DOHH2 (cell line): ENCODE results near the gene CATSPER1.

Experiments used
- H3F3A ChIP-seq: fragments of 200-600 bp; sonication (generic), shearing (Covaris generic); 2 replicates; pipeline ENCODE4 v1.6.0; 2016; ENCODE audit warnings: antibody characterized with exemption, mild to moderate bottlenecking; ENCODE audit not compliant: control insufficient read depth, insufficient read depth
- H3K27ac ChIP-seq: fragments of 200-600 bp; sonication (generic); 2 replicates; pipeline ENCODE4 v1.5.1; 2014; ENCODE audit warnings: low read depth, mild to moderate bottlenecking, low read length, moderate library complexity
- H3K27me3 ChIP-seq: fragments of 200-600 bp; sonication (generic); 2 replicates; pipeline ENCODE4 v1.6.1; 2014; ENCODE audit warnings: mild to moderate bottlenecking, low read length, mixed read lengths; ENCODE audit not compliant: control insufficient read depth
- H3K36me3 ChIP-seq: fragments of 200-600 bp; sonication (generic); 2 replicates; pipeline ENCODE4 v1.6.1; 2014; ENCODE audit warnings: mild to moderate bottlenecking, low read length, moderate library complexity, mixed read lengths; ENCODE audit not compliant: control insufficient read depth
- H3K4me1 ChIP-seq: fragments of 200-600 bp; sonication (generic); 2 replicates; pipeline ENCODE4 v1.6.1; 2014; ENCODE audit warnings: mild to moderate bottlenecking, low read length, mixed read lengths; ENCODE audit not compliant: control insufficient read depth
- H3K4me2 ChIP-seq: fragments of 200-600 bp; sonication (generic); 2 replicates; pipeline ENCODE4 v1.6.0; 2014; ENCODE audit warnings: mild to moderate bottlenecking, low read length, moderate library complexity
- H3K4me3 ChIP-seq: fragments of 200-600 bp; sonication (generic); 2 replicates; pipeline ENCODE4 v1.5.1; 2014; ENCODE audit warnings: mild to moderate bottlenecking, low read length, mixed read lengths
- H3K79me2 ChIP-seq: fragments of 200-600 bp; sonication (generic); 2 replicates; pipeline ENCODE4 v1.6.1; 2014; ENCODE audit warnings: mild to moderate bottlenecking, low read length, mixed read lengths; ENCODE audit not compliant: control insufficient read depth
- H3K9me2 ChIP-seq: fragments of 200-600 bp; sonication (generic); replicated peaks from 2 replicates; pipeline ENCODE4 v1.6.1; 2014; ENCODE audit warnings: mild to moderate bottlenecking, low read length, mixed read lengths; ENCODE audit not compliant: control insufficient read depth
- H3K9me3 ChIP-seq: fragments of 200-600 bp; sonication (generic); 2 replicates; pipeline ENCODE4 v1.6.1; 2014; ENCODE audit warnings: antibody characterized with exemption, low read length, mixed read lengths; ENCODE audit not compliant: control insufficient read depth, insufficient read depth
- H4K20me1 ChIP-seq: fragments of 200-600 bp; sonication (generic); 2 replicates; pipeline ENCODE4 v1.6.0; 2014; ENCODE audit warnings: low read depth, mild to moderate bottlenecking, antibody characterized with exemption, low read length, moderate library complexity; ENCODE audit not compliant: control insufficient read depth, insufficient read depth
- CTCF ChIP-seq: fragments of 200-600 bp; sonication (generic); IDR thresholded peaks from one replicate; pipeline ENCODE4 v1.5.1; 2014; ENCODE audit warnings: antibody characterized with exemption, mild to moderate bottlenecking, low read depth, low read length; ENCODE audit not compliant: poor library complexity, severe bottlenecking
- EZH2phosphoT487 ChIP-seq: fragments of 200-600 bp; sonication (generic); IDR thresholded peaks from 2 replicates; pipeline ENCODE4 v1.6.1; 2017; ENCODE audit warnings: borderline replicate concordance, mild to moderate bottlenecking, antibody characterized with exemption, low read length, moderate library complexity, mixed read lengths

CATSPER1 gene

DNA sequence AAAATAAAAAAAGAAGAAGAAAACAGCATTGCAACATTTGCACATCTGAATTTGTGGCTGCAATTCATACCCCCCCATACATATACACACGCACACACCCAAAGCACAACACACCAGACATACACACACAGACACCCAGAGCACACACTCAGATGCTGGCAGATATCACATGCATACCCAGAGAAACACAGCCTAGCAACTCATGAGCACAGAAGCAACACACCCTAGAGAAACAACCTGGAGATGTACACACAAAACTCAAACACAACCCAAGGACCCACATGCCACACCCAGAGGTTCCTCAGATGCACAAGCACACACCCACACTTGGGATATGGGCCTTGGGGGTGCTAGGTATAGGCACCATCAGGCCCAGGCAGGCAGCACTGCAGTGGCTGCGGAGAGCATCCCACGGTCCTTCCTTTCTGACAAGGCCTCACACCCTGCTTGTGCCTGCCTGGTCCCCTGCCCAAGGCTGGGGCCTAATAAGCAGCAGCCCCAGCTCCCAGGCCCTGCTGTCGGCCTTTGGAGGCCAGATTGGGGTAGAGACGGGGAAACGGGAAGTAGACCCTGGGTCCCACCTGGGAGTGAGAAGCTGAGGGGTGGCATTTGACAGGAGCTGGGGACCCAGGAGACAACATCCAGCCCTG is 11.3 kb downstream of the CATSPER1 start:
- Histone ChIP-seq H3K4me1 (no peaks in the 10 kb centered on the region), H3K27me3 (0 out of 2 replicates have a peak, but pooled peaks cover 5% of the 10 kb centered on the region), H3K4me3 (no peak overlapping the region), H3K9me2 (no peaks in the 10 kb centered on the region), H3K36me3 (no peaks in the 10 kb centered on the region), H3K27ac (no peak overlapping the region), H3K9me3 (no peaks in the 10 kb centered on the region), H3F3A (no peaks in the 10 kb centered on the region), H4K20me1 (no peaks in the 10 kb centered on the region), H3K79me2 (no peaks in the 10 kb centered on the region), H3K4me2 (no peak overlapping the region)
- TF ChIP-seq EZH2phosphoT487 (no peak), CTCF (no peak)

DNA sequence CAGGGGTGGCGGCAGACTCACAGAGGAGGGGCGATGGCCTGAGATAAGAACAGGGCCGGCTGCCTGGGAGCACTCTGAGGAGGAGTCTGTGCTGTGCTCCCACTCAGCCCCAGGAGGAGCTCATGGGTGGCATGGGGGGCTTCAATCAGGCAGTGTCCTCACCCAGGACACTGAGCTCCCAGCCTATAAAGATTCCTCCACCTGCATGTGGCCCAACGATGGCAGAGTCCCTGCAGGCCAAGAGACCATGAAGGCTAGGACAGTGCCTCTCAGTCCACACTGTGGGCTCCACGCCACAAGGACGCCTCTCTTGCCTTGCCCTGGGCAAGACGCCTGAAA is 12.5 kb downstream of the CATSPER1 start:
- no peak overlapping the region for H3K27ac ChIP-seq
- no peaks in the 10 kb centered on the region for H4K20me1 ChIP-seq
- no peak overlapping the region for H3K4me2 ChIP-seq
- no peaks in the 10 kb centered on the region for H3K9me3 ChIP-seq
- TF ChIP-seq CTCF, result no peak
- no peaks in the 10 kb centered on the region for H3K79me2 ChIP-seq
- H3F3A ChIP-seq, result no peaks in the 10 kb centered on the region
- H3K4me3 ChIP-seq, result no peak overlapping the region
- no peaks in the 10 kb centered on the region for H3K4me1 ChIP-seq
- 0 out of 2 replicates have a peak, but pooled peaks cover 5% of the 10 kb centered on the region for H3K27me3 ChIP-seq
- H3K36me3 ChIP-seq, result no peaks in the 10 kb centered on the region
- no peaks in the 10 kb centered on the region for H3K9me2 ChIP-seq

GRCh38 chr11:66012946-66013761 is 13.1 kb downstream of the CATSPER1 start:
- H3F3A ChIP-seq, result no peaks in the 10 kb centered on the region
- H3K27me3 ChIP-seq, result 0 out of 2 replicates have a peak, but pooled peaks cover 5% of the 10 kb centered on the region
- no peak overlapping the region for H3K27ac ChIP-seq
- H4K20me1 ChIP-seq, result no peaks in the 10 kb centered on the region
- H3K4me3 ChIP-seq, result no peak overlapping the region
- H3K9me3 ChIP-seq, result no peaks in the 10 kb centered on the region
- H3K4me1 ChIP-seq, result no peaks in the 10 kb centered on the region
- no peaks in the 10 kb centered on the region for H3K79me2 ChIP-seq
- TF ChIP-seq CTCF, result no peak
- TF ChIP-seq EZH2phosphoT487, result no peak
- no peaks in the 10 kb centered on the region for H3K9me2 ChIP-seq
- H3K4me2 ChIP-seq, result no peak overlapping the region
- H3K36me3 ChIP-seq, result no peaks in the 10 kb centered on the region
